Large intestine (tissue), 3 donors: ENCODE results near the gene RNF181. TPM values are rescaled to one million over a fixed set of nuclear protein-coding genes. Genes with fewer than 3 reads are reported as not detected.

Experiments used
- DNase-seq, 2 donors: peaks; one replicate each; pipeline versions ENCODE4 v3.0.0 to v3.0.0-alpha.2; 2013
- H3K27ac ChIP-seq: one replicate; pipeline ENCODE4 v1.5.1; 2013; ENCODE audit warnings: low read length
- H3K27me3 ChIP-seq: 2 replicates; pipeline ENCODE4 v1.6.1; 2013; ENCODE audit warnings: low read length; ENCODE audit not compliant: control insufficient read depth, insufficient read depth
- H3K36me3 ChIP-seq: 2 replicates; pipeline ENCODE4 v1.6.1; 2013; ENCODE audit warnings: low read length; ENCODE audit not compliant: control insufficient read depth, insufficient read depth
- H3K4me1 ChIP-seq: one replicate; pipeline ENCODE4 v1.6.1; 2013; ENCODE audit warnings: low read length; ENCODE audit not compliant: control insufficient read depth, insufficient read depth
- H3K4me3 ChIP-seq: one replicate; pipeline ENCODE4 v1.5.1; 2013; ENCODE audit warnings: low read length
- H3K9me3 ChIP-seq: one replicate; pipeline ENCODE4 v1.6.1; 2013; ENCODE audit warnings: mild to moderate bottlenecking, low read depth, low read length, moderate library complexity; ENCODE audit not compliant: control insufficient read depth
- WGBS: methylation state at CpG from one replicate; pipeline ENCODE4 v1.1.5; 2013; ENCODE audit warnings: low lambda C conversion rate; ENCODE audit not compliant: insufficient coverage; 5-methylcytosine and 5-hydroxymethylcytosine counted together
- polyA plus RNA-seq: library from polyadenylated mRNA; unstranded; fragments of 120-200 nt; gene quantifications from one replicate; pipeline ENCODE4 v1.2.1, GENCODE V29; 2013

Gene RNF181
- polyA plus RNA-seq, 1 donor: 131 TPM

GRCh38 chr2:85642725-85643124, 47.2 kb downstream of the RNF181 start:
- Histone ChIP-seq H3K27ac (no peak overlapping the region), H3K4me1 (no peaks in the 10 kb centered on the region), H3K9me3 (no peaks in the 10 kb centered on the region), H3K36me3 (peaks cover 93% of the 10 kb centered on the region), H3K27me3 (no peaks in the 10 kb centered on the region), H3K4me3 (no peak overlapping the region)
- WGBS: no CpG with 5 or more reads among the region's 3 CpGs
- no peak for DNase-seq

- H3K27me3 ChIP-seq: no peaks in the 10 kb centered on the region
- no peaks in the 10 kb centered on the region for H3K4me1 ChIP-seq
- H3K27ac ChIP-seq: no peak overlapping the region
- no peak for DNase-seq
- H3K9me3 ChIP-seq: no peaks in the 10 kb centered on the region
- peaks cover 92% of the 10 kb centered on the region for H3K36me3 ChIP-seq
- 80% methylated on average over 1 of the region's 8 CpGs for WGBS
- no peak overlapping the region for H3K4me3 ChIP-seq
Observed at GRCh38 chr2:85644909-85645308, 49.4 kb downstream of the RNF181 start.

GRCh38 chr2:85646166-85646565, 50.6 kb downstream of the RNF181 start:
- Histone ChIP-seq H3K4me3 (no peak overlapping the region), H3K27me3 (no peaks in the 10 kb centered on the region), H3K27ac (no peak overlapping the region), H3K36me3 (peaks cover 90% of the 10 kb centered on the region), H3K9me3 (no peaks in the 10 kb centered on the region), H3K4me1 (no peaks in the 10 kb centered on the region)
- DNase-seq: no peak
- WGBS: no CpG with 5 or more reads among the region's 2 CpGs

Other genes with a start within 250 kb of the RNF181 start
- gene RETSAT, start 241.2 kb upstream of the RNF181 start, polyA plus RNA-seq: 56.8 TPM
- gene ELMOD3, start 241.0 kb upstream of the RNF181 start, polyA plus RNA-seq: 29.0 TPM
- gene CAPG, start 185.4 kb upstream of the RNF181 start, polyA plus RNA-seq: 40.7 TPM
- gene SH2D6, start 177.0 kb upstream of the RNF181 start, polyA plus RNA-seq: 3.8 TPM
- 345 TPM for gene MAT2A, start 56.6 kb upstream of the RNF181 start, polyA plus RNA-seq
- 24.8 TPM for gene GGCX, start 34.3 kb upstream of the RNF181 start, polyA plus RNA-seq
- 158 TPM for gene VAMP8, start 18.2 kb upstream of the RNF181 start, polyA plus RNA-seq
- gene VAMP5, start 11.3 kb upstream of the RNF181 start, polyA plus RNA-seq: 18.0 TPM
- 40.9 TPM for gene TMEM150A, start 7.0 kb downstream of the RNF181 start, polyA plus RNA-seq
- gene C2orf68, start 16.3 kb downstream of the RNF181 start, polyA plus RNA-seq: 44.1 TPM
- 45.2 TPM for gene USP39, start 20.4 kb downstream of the RNF181 start, polyA plus RNA-seq
- 0.01 TPM for gene SFTPB, start 72.5 kb downstream of the RNF181 start, polyA plus RNA-seq
- gene GNLY, start 98.6 kb downstream of the RNF181 start, polyA plus RNA-seq: 13.1 TPM
- gene ATOH8, start 158.2 kb downstream of the RNF181 start, polyA plus RNA-seq: 5.1 TPM